SK-N-SH (cell line): ENCODE results near the gene ANKRD60. TPM values are rescaled to one million over a fixed set of nuclear protein-coding genes. Genes with fewer than 3 reads are reported as not detected.

Source experiments
- CTCF ChIA-PET: fragments of 300-600, 350-600 bp; formaldehyde crosslinking; extraction: SDS; loops from one replicate; lab custom pipeline; 2021; lab: Yijun Ruan, JAX
- POLR2A ChIA-PET: fragments of 350-600 bp; sonication (Branson Sonifier 250); formaldehyde crosslinking; extraction: SDS; loops from one replicate; lab custom pipeline; 2020; ENCODE audit warnings: antibody characterized with exemption, inconsistent platforms; lab: Yijun Ruan, JAX
- DNase-seq: peaks from one replicate; pipeline ENCODE4 v3.0.0; 2012
- H2AFZ ChIP-seq: fragments of 200-600 bp; sonication (generic); 2 replicates; pipeline ENCODE4 v1.8.1; 2016; ENCODE audit warnings: antibody characterized with exemption, mild to moderate bottlenecking, low read depth
- H3F3A ChIP-seq: fragments of 200-600 bp; sonication (generic); replicated peaks from 2 replicates; pipeline ENCODE3; 2016; ENCODE audit warnings: antibody characterized with exemption, mild to moderate bottlenecking; ENCODE audit not compliant: insufficient read depth
- H3K27ac ChIP-seq, 2 experiments: fragments of 200-500 bp in 1 of 2; fragments of 200-600 bp in 1 of 2; sonication (Bioruptor generic) in 1 of 2; sonication (generic), shearing (Covaris generic) in 1 of 2; 2 replicates each; pipeline versions ENCODE4 v1.5.1 to v1.6.1; 2014 to 2016; ENCODE audit warnings: low read depth in 2 of 2, inconsistent platforms in 1 of 2, low read length in 1 of 2, mild to moderate bottlenecking in 1 of 2, mixed read lengths in 1 of 2
- H3K27me3 ChIP-seq: fragments of 200-600 bp; sonication (generic), shearing (Covaris generic); 2 replicates; pipeline ENCODE4 v1.6.1; 2016; ENCODE audit warnings: mixed run types; ENCODE audit not compliant: insufficient read depth
- H3K36me3 ChIP-seq, 2 experiments: fragments of 200-500 bp in 1 of 2; fragments of 200-600 bp in 1 of 2; sonication (Bioruptor generic) in 1 of 2; sonication (generic) in 1 of 2; replicated peaks in 1 of 2; 2 replicates each; pipeline versions ENCODE3 to v1.5.1; 2014 to 2016; ENCODE audit warnings: low read length in 1 of 2, mild to moderate bottlenecking in 1 of 2; ENCODE audit not compliant: insufficient read depth in 2 of 2, control insufficient read depth in 1 of 2
- H3K4me1 ChIP-seq, 2 experiments: fragments of 200-500 bp in 1 of 2; fragments of 200-600 bp in 1 of 2; sonication (Bioruptor generic) in 1 of 2; sonication (generic), shearing (Covaris generic) in 1 of 2; 2 replicates each; pipeline versions ENCODE4 v1.5.1 to v1.6.1; 2014 to 2016; ENCODE audit warnings: low read depth in 1 of 2, low read length in 1 of 2, mixed run types in 1 of 2; ENCODE audit not compliant: insufficient read depth in 2 of 2, control insufficient read depth in 1 of 2
- H3K4me2 ChIP-seq: fragments of 200-600 bp; sonication (generic), shearing (Covaris generic); 2 replicates; pipeline ENCODE4 v1.6.1; 2017; ENCODE audit warnings: mixed run types
- H3K4me3 ChIP-seq, 2 experiments: fragments of 200-500 bp in 1 of 2; fragments of 200-600 bp in 1 of 2; sonication (Bioruptor generic) in 1 of 2; sonication (generic), shearing (Covaris generic) in 1 of 2; 2 replicates each; pipeline versions ENCODE4 v1.5.1 to v1.8.1; 2014 to 2016; ENCODE audit warnings: low read depth in 2 of 2, inconsistent platforms in 1 of 2, low read length in 1 of 2, mild to moderate bottlenecking in 1 of 2, mixed read lengths in 1 of 2, moderate library complexity in 1 of 2
- H3K79me2 ChIP-seq: fragments of 200-600 bp; sonication (generic); 2 replicates; pipeline ENCODE4 v1.8.1; 2017; ENCODE audit warnings: mild to moderate bottlenecking; ENCODE audit not compliant: insufficient read depth
- H3K9ac ChIP-seq: fragments of 200-600 bp; sonication (generic); 2 replicates; pipeline ENCODE4 v1.6.1; 2017; ENCODE audit warnings: mixed run types
- H3K9me2 ChIP-seq: fragments of 200-600 bp; sonication (generic); 2 replicates; pipeline ENCODE4 v1.6.1; 2017; ENCODE audit warnings: mixed run types
- H3K9me3 ChIP-seq: fragments of 200-600 bp; sonication (generic); 2 replicates; pipeline ENCODE4 v1.6.1; 2017; ENCODE audit warnings: mixed run types, mild to moderate bottlenecking, moderate library complexity
- H4K20me1 ChIP-seq: fragments of 200-600 bp; sonication (generic); 2 replicates; pipeline ENCODE4 v1.6.1; 2017; ENCODE audit warnings: mild to moderate bottlenecking, mixed run types; ENCODE audit not compliant: insufficient read depth
- CTCF ChIP-seq: fragments of 200-600 bp; sonication (generic); IDR thresholded peaks from 2 replicates; pipeline ENCODE4 v1.6.1; 2017; ENCODE audit warnings: antibody characterized with exemption, mild to moderate bottlenecking, moderate library complexity
- MEF2A ChIP-seq: IDR thresholded peaks from 2 replicates; pipeline ENCODE4 v1.4.0; 2012; ENCODE audit warnings: low read depth, borderline replicate concordance
- NFIC ChIP-seq: IDR thresholded peaks from 2 replicates; pipeline ENCODE4 v1.4.0; 2012; ENCODE audit warnings: borderline replicate concordance
- POLR2AphosphoS5 ChIP-seq: IDR thresholded peaks from 2 replicates; pipeline ENCODE4 v1.6.1; 2012; ENCODE audit warnings: low read depth, low read length
- RAD21 ChIP-seq: IDR thresholded peaks from 2 replicates; pipeline ENCODE4 v1.6.1; 2012; ENCODE audit warnings: mild to moderate bottlenecking, low read length
- RFX5 ChIP-seq: IDR thresholded peaks from 2 replicates; pipeline ENCODE4 v1.6.1; 2012; ENCODE audit warnings: mild to moderate bottlenecking, improper control_type of control experiment, low read length
- RXRA ChIP-seq: IDR thresholded peaks from 2 replicates; pipeline ENCODE4 v1.4.0; 2012; ENCODE audit warnings: low read depth, mild to moderate bottlenecking, borderline replicate concordance
- TEAD4 ChIP-seq: IDR thresholded peaks from 2 replicates; pipeline ENCODE4 v1.4.0; 2012; ENCODE audit warnings: mild to moderate bottlenecking, borderline replicate concordance; ENCODE audit not compliant: insufficient read depth
- USF1 ChIP-seq: IDR thresholded peaks from 2 replicates; pipeline ENCODE4 v1.4.0; 2012; ENCODE audit warnings: low read depth, borderline replicate concordance
- USF2 ChIP-seq: fragments of 150-350 bp; IDR thresholded peaks from 2 replicates; pipeline ENCODE4 v1.6.1; 2017; ENCODE audit warnings: antibody characterized with exemption, low read length, low read depth, borderline replicate concordance
- YY1 ChIP-seq: IDR thresholded peaks from 2 replicates; pipeline ENCODE4 v1.4.0; 2012; ENCODE audit warnings: low read depth, mild to moderate bottlenecking
- ZBTB33 ChIP-seq: IDR thresholded peaks from 2 replicates; pipeline ENCODE4 v1.4.0; 2012; ENCODE audit warnings: low read depth, borderline replicate concordance
- WGBS: methylation state at CpG from one replicate; pipeline ENCODE4 v1.1.6; 2017; ENCODE audit warnings: low lambda C conversion rate; 5-methylcytosine and 5-hydroxymethylcytosine counted together
- polyA plus RNA-seq, 3 experiments: library from polyadenylated mRNA; depleted of rRNA; stranded (reverse); fragments of >200 nt; gene quantifications; 2 replicates each; pipeline ENCODE4 v1.2.3, GENCODE V29; 2012

ANKRD60 gene
- polyA plus RNA-seq, 1 of the 3 experiments (the other 2 are of a cell fraction), result not detected

DNA sequence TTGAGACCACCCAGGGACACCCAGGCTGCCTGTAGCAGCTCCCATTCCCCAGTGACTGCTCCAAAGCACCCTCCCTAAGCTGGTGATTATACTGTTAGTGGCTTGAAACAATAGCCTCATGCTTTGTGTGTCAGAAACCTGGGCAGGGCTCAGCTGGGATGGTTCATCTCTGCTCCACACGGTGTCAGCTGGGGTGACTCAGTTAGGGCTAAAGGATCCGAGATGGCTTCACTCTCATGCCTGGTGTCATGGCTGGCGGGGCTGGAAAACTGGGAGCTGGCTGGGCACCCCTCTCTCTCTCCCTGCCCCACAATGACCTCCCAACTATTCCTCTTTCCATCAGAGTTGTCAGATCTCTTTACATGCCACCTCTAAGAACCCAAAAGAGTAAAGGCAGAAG, 44.4 kb downstream of the ANKRD60 start:
- H3K36me3 ChIP-seq, result no peaks in the 10 kb centered on the region
- no peak overlapping the region for H3K9ac ChIP-seq
- H3K9me3 ChIP-seq, result no peaks in the 10 kb centered on the region
- H3K9me2 ChIP-seq, result no peaks in the 10 kb centered on the region
- H3K79me2 ChIP-seq, result no peaks in the 10 kb centered on the region
- H4K20me1 ChIP-seq, result no peaks in the 10 kb centered on the region
- peaks cover 0 to 7% of the 10 kb centered on the region in 2 experiments; a peak in 1 of 4 replicates for H3K4me1 ChIP-seq
- 20% methylated on average over 3 of the region's 3 CpGs for WGBS
- H3K27ac ChIP-seq, result no peak overlapping the region
- no peaks in the 10 kb centered on the region for H3F3A ChIP-seq
- H3K27me3 ChIP-seq, result no peaks in the 10 kb centered on the region
- no peak for DNase-seq
- H2AFZ ChIP-seq, result no peak overlapping the region
- ChIA-PET CTCF (interaction anchor here (0.9 to 2.8 kb wide), 6 partner anchors 26 to 587 kb away, joined by 3 to 14 read pairs (median 4); no protein-coding TSS in a partner anchor), POLR2A (no interaction called here)
- TF ChIP-seq USF2 (no peak), NFIC (no peak), ZBTB33 (no peak), YY1 (no peak), CTCF (no peak), RAD21 (no peak), USF1 (no peak), RXRA (no peak), POLR2AphosphoS5 (no peak), MEF2A (no peak), TEAD4 (no peak), RFX5 (no peak)
- no peak overlapping the region for H3K4me3 ChIP-seq
- H3K4me2 ChIP-seq, result no peak overlapping the region
